Measurements from ENCODE around the gene SLITRK4.

The SLITRK4 gene

DNA sequence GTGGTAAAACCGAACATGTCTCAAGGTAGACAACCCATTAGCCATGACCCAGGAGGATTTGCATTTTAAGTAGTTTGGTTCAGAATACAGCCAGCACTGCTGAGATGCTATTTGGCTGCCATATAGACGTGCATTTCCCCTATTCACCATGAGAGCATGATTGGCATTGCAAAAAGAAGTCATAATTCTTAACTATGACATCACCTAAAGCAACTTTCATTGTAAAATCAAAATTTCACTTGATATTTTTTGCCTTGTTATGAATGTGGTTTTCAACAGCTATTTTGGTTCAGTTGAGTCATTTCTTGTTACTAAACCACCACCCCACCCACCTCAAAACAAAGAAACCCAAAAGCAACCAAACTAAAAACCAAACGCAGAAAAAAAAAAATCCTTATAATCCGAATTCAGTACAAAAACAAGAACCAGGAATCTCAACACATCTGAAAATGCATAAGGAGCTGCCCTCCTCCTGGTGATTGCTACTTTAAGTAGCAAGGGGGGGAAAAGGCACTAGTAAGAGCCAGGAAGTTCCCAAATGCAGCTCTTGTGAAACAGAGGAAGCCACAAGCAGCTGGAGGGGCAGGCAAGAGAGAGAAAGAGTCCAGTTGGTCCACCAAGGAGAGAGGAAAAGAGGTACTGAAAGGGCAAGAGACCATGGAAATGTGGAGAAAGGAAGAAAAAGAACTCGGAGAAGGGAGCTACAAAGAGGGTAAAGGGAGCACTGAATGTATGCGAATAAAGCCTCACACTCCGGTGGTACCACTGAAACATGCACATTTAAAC is 3.1 kb downstream of the SLITRK4 start:
- H3K4me3 ChIP-seq (ENCODE audit: low read length), result no peak overlapping the region
- no peak overlapping the region for H3K27ac ChIP-seq (ENCODE audit: low read depth, low read length)
- H3K36me3 ChIP-seq (ENCODE audit: control insufficient read depth, low read length), result no peaks in the 10 kb centered on the region
- no peaks in the 10 kb centered on the region for H3K9me2 ChIP-seq (replicated peaks; ENCODE audit: control insufficient read depth, low read length)
- H3K79me2 ChIP-seq (ENCODE audit: control insufficient read depth, low read length), result no peaks in the 10 kb centered on the region
- TF ChIP-seq EZH2phosphoT487 (IDR thresholded peaks at IDR 0.05; ENCODE audit: borderline replicate concordance, low read length), result no peak
- TF ChIP-seq CTCF (IDR thresholded peaks at IDR 0.05; ENCODE audit: low read depth, low read length, poor library complexity, severe bottlenecking), result no peak
- H3K4me2 ChIP-seq (ENCODE audit: low read length), result no peak overlapping the region
- no peaks in the 10 kb centered on the region for H4K20me1 ChIP-seq (ENCODE audit: control insufficient read depth, insufficient read depth, low read depth, low read length)
- no peaks in the 10 kb centered on the region for H3K9me3 ChIP-seq (ENCODE audit: control insufficient read depth, insufficient read depth, low read length)
- no peaks in the 10 kb centered on the region for H3K4me1 ChIP-seq (ENCODE audit: control insufficient read depth, low read length)
- H3K27me3 ChIP-seq (ENCODE audit: control insufficient read depth, low read length), result no peaks in the 10 kb centered on the region
- H3F3A ChIP-seq (ENCODE audit: control insufficient read depth, insufficient read depth), result no peaks in the 10 kb centered on the region

DNA sequence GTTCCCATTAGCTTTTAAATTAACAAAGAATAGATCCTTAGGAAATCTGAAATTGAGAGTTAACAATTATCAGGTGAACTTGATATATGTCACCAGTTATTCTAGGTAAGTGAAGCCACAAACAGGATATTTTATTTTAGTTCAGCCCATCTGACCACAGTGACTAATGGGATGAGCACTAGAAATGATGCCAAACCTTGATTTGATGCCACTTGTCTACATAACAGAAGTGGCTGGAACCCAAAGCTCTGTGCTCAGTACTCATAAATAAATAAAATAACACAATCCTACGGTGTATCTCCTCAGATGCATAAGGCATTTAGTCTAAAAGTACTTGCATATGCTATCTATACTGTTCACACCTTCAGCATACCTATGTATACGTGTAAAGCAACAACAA is 12.2 kb downstream of the SLITRK4 start:
- no peak for TF ChIP-seq EZH2phosphoT487 (IDR thresholded peaks at IDR 0.05; ENCODE audit: borderline replicate concordance, low read length)
- no peak for TF ChIP-seq CTCF (IDR thresholded peaks at IDR 0.05; ENCODE audit: low read depth, low read length, poor library complexity, severe bottlenecking)
- H3K4me2 ChIP-seq (ENCODE audit: low read length), result no peak overlapping the region
- no peaks in the 10 kb centered on the region for H4K20me1 ChIP-seq (ENCODE audit: control insufficient read depth, insufficient read depth, low read depth, low read length)
- H3K79me2 ChIP-seq (ENCODE audit: control insufficient read depth, low read length), result no peaks in the 10 kb centered on the region
- H3K4me1 ChIP-seq (ENCODE audit: control insufficient read depth, low read length), result no peaks in the 10 kb centered on the region
- no peaks in the 10 kb centered on the region for H3K27me3 ChIP-seq (ENCODE audit: control insufficient read depth, low read length)
- H3F3A ChIP-seq (ENCODE audit: control insufficient read depth, insufficient read depth), result no peaks in the 10 kb centered on the region
- no peaks in the 10 kb centered on the region for H3K9me2 ChIP-seq (replicated peaks; ENCODE audit: control insufficient read depth, low read length)
- H3K36me3 ChIP-seq (ENCODE audit: control insufficient read depth, low read length), result no peaks in the 10 kb centered on the region
- H3K27ac ChIP-seq (ENCODE audit: low read depth, low read length), result no peak overlapping the region
- no peaks in the 10 kb centered on the region for H3K9me3 ChIP-seq (ENCODE audit: control insufficient read depth, insufficient read depth, low read length)
- H3K4me3 ChIP-seq (ENCODE audit: low read length), result no peak overlapping the region

- Histone ChIP-seq H3K9me2 (replicated peaks; ENCODE audit: control insufficient read depth, low read length) (no peaks in the 10 kb centered on the region), H3K27ac (ENCODE audit: low read depth, low read length) (no peak overlapping the region), H4K20me1 (ENCODE audit: control insufficient read depth, insufficient read depth, low read depth, low read length) (no peaks in the 10 kb centered on the region), H3K4me2 (ENCODE audit: low read length) (no peak overlapping the region), H3K4me1 (ENCODE audit: control insufficient read depth, low read length) (no peaks in the 10 kb centered on the region), H3K27me3 (ENCODE audit: control insufficient read depth, low read length) (no peaks in the 10 kb centered on the region), H3K9me3 (ENCODE audit: control insufficient read depth, insufficient read depth, low read length) (no peaks in the 10 kb centered on the region), H3F3A (ENCODE audit: control insufficient read depth, insufficient read depth) (no peaks in the 10 kb centered on the region), H3K79me2 (ENCODE audit: control insufficient read depth, low read length) (no peaks in the 10 kb centered on the region), H3K4me3 (ENCODE audit: low read length) (no peak overlapping the region), H3K36me3 (ENCODE audit: control insufficient read depth, low read length) (no peaks in the 10 kb centered on the region)
- no peak for TF ChIP-seq EZH2phosphoT487 (IDR thresholded peaks at IDR 0.05; ENCODE audit: borderline replicate concordance, low read length)
- TF ChIP-seq CTCF (IDR thresholded peaks at IDR 0.05; ENCODE audit: low read depth, low read length, poor library complexity, severe bottlenecking), result no peak
These were observed 14.6 kb downstream of the SLITRK4 start for GRCh38 chrX:143621276-143621675.
